ENCODE results near the gene HERPUD1. TPM values are rescaled to one million over a fixed set of nuclear protein-coding genes. Genes with fewer than 3 reads are reported as not detected.

HERPUD1 gene
- total RNA-seq, 1 experiment from 2014 or later: 45.2 TPM

GRCh38 chr16:56936950-56937349 is 5.0 kb downstream of the HERPUD1 start:
- H3K27ac ChIP-seq (ENCODE audit: low read length): peak overlapping the region; percentile 44; the same call in 1 of the 2 replicates
- H3K4me3 ChIP-seq (ENCODE audit: low read depth in 2 of 2, low read length in 2 of 2): no peak overlapping the region
- TF ChIP-seq POLR2AphosphoS5 (IDR thresholded peaks at IDR 0.05; ENCODE audit: low read depth, low read length) (no peak), CTCF (IDR thresholded peaks at IDR 0.05) (no peak), TCF7L2 (IDR thresholded peaks at IDR 0.05; ENCODE audit: low read depth, low read length) (no peak), REST (IDR thresholded peaks at IDR 0.05; ENCODE audit: insufficient read depth in 1 of 2, low read depth in 2 of 2, low read length in 1 of 2) (no peak), SIN3A (IDR thresholded peaks at IDR 0.05; ENCODE audit: borderline replicate concordance, insufficient read depth, low read depth, low read length) (no peak)
- no peaks in the 10 kb centered on the region for H3K9me3 ChIP-seq (ENCODE audit: control insufficient read depth, insufficient read depth, low read depth, low read length)
- ATAC-seq (no peak), DNase-seq (ENCODE audit: low read depth, low spot score) (no peak)
- intact Hi-C loops (cut with micrococcal nuclease; ENCODE audit: unreplicated experiment) (loop anchor here (10.0 kb wide), 1 partner anchor 62 kb away; no protein-coding TSS in a partner anchor), in situ Hi-C loops (cut with HindIII; ENCODE audit: low pct_unique_long_range_greater_than_20kb, low sequenced_read_pairs) (no loop called here)
- H3K4me1 ChIP-seq (ENCODE audit: control insufficient read depth, insufficient read depth, low read length): no peaks in the 10 kb centered on the region; the same call in none of the 2 replicates
- CTCF ChIA-PET: no interaction called here
- BruUV-seq (replicated peaks): no TSS peak
- H3K27me3 ChIP-seq (ENCODE audit: control insufficient read depth, insufficient read depth, low read length): no peaks in the 10 kb centered on the region
- POLR2A ChIA-PET: no interaction called here
- H3K36me3 ChIP-seq (ENCODE audit: control insufficient read depth, insufficient read depth, low read length): peaks cover 35% of the 10 kb centered on the region

- H3K27me3 ChIP-seq (ENCODE audit: control insufficient read depth, insufficient read depth, low read length): no peaks in the 10 kb centered on the region
- no peaks in the 10 kb centered on the region; the same call in 1 of the 2 replicates for H3K4me1 ChIP-seq (ENCODE audit: control insufficient read depth, insufficient read depth, low read length)
- no peaks in the 10 kb centered on the region for H3K9me3 ChIP-seq (ENCODE audit: control insufficient read depth, insufficient read depth, low read depth, low read length)
- H3K27ac ChIP-seq (ENCODE audit: low read length): no peak overlapping the region
- H3K4me3 ChIP-seq (ENCODE audit: low read depth in 2 of 2, low read length in 2 of 2): no peak overlapping the region
- ChIA-PET POLR2A (interaction anchor here (0.7 kb wide), 1 partner anchor 815 kb away, joined by 8 read pairs; no protein-coding TSS in a partner anchor), CTCF (no interaction called here)
- no TSS peak for BruUV-seq (replicated peaks)
- TF ChIP-seq SIN3A (IDR thresholded peaks at IDR 0.05; ENCODE audit: borderline replicate concordance, insufficient read depth, low read depth, low read length): no peak
- TF ChIP-seq CTCF (IDR thresholded peaks at IDR 0.05): no peak
- TF ChIP-seq POLR2AphosphoS5 (IDR thresholded peaks at IDR 0.05; ENCODE audit: low read depth, low read length): no peak
- TF ChIP-seq REST (IDR thresholded peaks at IDR 0.05; ENCODE audit: insufficient read depth in 1 of 2, low read depth in 2 of 2, low read length in 1 of 2): no peak
- TF ChIP-seq TCF7L2 (IDR thresholded peaks at IDR 0.05; ENCODE audit: low read depth, low read length): no peak
- no peak for ATAC-seq
- in situ Hi-C loops (cut with HindIII; ENCODE audit: low pct_unique_long_range_greater_than_20kb, low sequenced_read_pairs): no loop called here
- peaks cover 33% of the 10 kb centered on the region for H3K36me3 ChIP-seq (ENCODE audit: control insufficient read depth, insufficient read depth, low read length)
- no peak for DNase-seq (ENCODE audit: low read depth, low spot score)
- intact Hi-C loops (cut with micrococcal nuclease; ENCODE audit: unreplicated experiment): loop anchor here (10.0 kb wide), 1 partner anchor 64 kb away; no protein-coding TSS in a partner anchor
Observed at GRCh38 chr16:56938664-56939513, 6.9 kb downstream of the HERPUD1 start.
